K562 (cell line): ENCODE results near the gene PMVK. TPM values are rescaled to one million over a fixed set of nuclear protein-coding genes. Genes with fewer than 3 reads are reported as not detected.

ENCODE experiments used
- CTBP1 ChIP-seq: fragments of 450-650 bp; IDR thresholded peaks from 2 replicates; pipeline ENCODE4 v1.6.1; 2016; ENCODE audit warnings: borderline replicate concordance
- CXXC5 ChIP-seq: fragments of 250-450 bp; sonication (Bioruptor Pico); IDR thresholded peaks from 2 replicates; pipeline ENCODE4 v1.8.0; 2022; ENCODE audit warnings: inconsistent platforms, mild to moderate bottlenecking, moderate library complexity
- ERF ChIP-seq: fragments of 450-650 bp; formaldehyde crosslinking; IDR thresholded peaks from 2 replicates; pipeline ENCODE4 v1.4.0; 2020; ENCODE audit warnings: mild to moderate bottlenecking, mixed read lengths
- FOXA3 ChIP-seq, 2 experiments: fragments of 450-650 bp in 1 of 2; sonication (generic) in 1 of 2; formaldehyde crosslinking; IDR thresholded peaks in 1 of 2; conservative IDR thresholded peaks in 1 of 2; 2 replicates each; pipeline versions ENCODE4 v1.4.0 to v1.8.0; 2020 to 2022; ENCODE audit warnings: mild to moderate bottlenecking in 2 of 2, missing genetic modification reagents in 1 of 2
- MTA3 ChIP-seq: fragments of 450-650 bp; formaldehyde crosslinking; IDR thresholded peaks from 2 replicates; pipeline ENCODE4 v1.6.1; 2017; ENCODE audit warnings: mild to moderate bottlenecking, borderline replicate concordance
- NFATC3 ChIP-seq: fragments of 450-650 bp; IDR thresholded peaks from 2 replicates; pipeline ENCODE4 v1.6.1; 2017; ENCODE audit warnings: mild to moderate bottlenecking
- RBM22 ChIP-seq: fragments of 200-400 bp; formaldehyde crosslinking; IDR thresholded peaks from 2 replicates; pipeline ENCODE4 v1.6.1; 2018; ENCODE audit warnings: low read length, low read depth; ENCODE audit not compliant: poor library complexity, severe bottlenecking
- SUPT5H ChIP-seq: fragments of 450-650 bp; IDR thresholded peaks from 2 replicates; pipeline ENCODE4 v1.6.1; 2016
- YY1 ChIP-seq, 3 experiments: IDR thresholded peaks; 2 replicates each; pipeline ENCODE4 v1.6.1; 2011; ENCODE audit warnings: low read length in 2 of 3, mild to moderate bottlenecking in 2 of 3, moderate library complexity in 2 of 3, borderline replicate concordance in 1 of 3, control low read depth in 1 of 3, low read depth in 1 of 3; ENCODE audit not compliant: insufficient read depth in 3 of 3, insufficient replicate concordance in 2 of 3, control insufficient read depth in 1 of 3, insufficient read length in 1 of 3; ENCODE audit errors: extremely low read depth in 1 of 3
- ZNF212 ChIP-seq: fragments of 450-650 bp; formaldehyde crosslinking; IDR thresholded peaks from 2 replicates; pipeline ENCODE4 v1.4.0; 2020; ENCODE audit warnings: mild to moderate bottlenecking
- polyA plus RNA-seq, 8 experiments: library from polyadenylated mRNA; depleted of rRNA in 4 of 8; stranded (reverse) in 5 of 8; unstranded in 3 of 8; fragments of >200 nt; fragmentation: Nextera tagmentation in 2 of 8; fragmentation: Illumina TruSeq in 1 of 8; extraction: Ambion mirVana in 2 of 8; extraction: Trizol in 1 of 8; gene quantifications; 2 replicates each; pipeline versions ENCODE4 v1.2.1 to v1.2.3, GENCODE V29; 2011 to 2014; ENCODE audit warnings: inconsistent platforms in 1 of 8, missing spikeins in 1 of 8
- total RNA-seq, 7 experiments: library from RNA; depleted of rRNA in 6 of 7; stranded (reverse); fragments of >200 nt in 6 of 7; fragmentation: Illumina TruSeq in 2 of 7; extraction: Trizol in 2 of 7; gene quantifications; 2 replicates each; pipeline versions ENCODE4 v1.2.1 to v1.2.3, GENCODE V29; 2011 to 2021; ENCODE audit warnings: low replicate concordance in 1 of 7
- TF ChIP-seq, protein P1 (sequence below): sonication (generic); formaldehyde crosslinking; IDR thresholded peaks from 2 replicates; pipeline ENCODE4 v1.8.0; 2022; ENCODE audit warnings: mild to moderate bottlenecking, missing genetic modification reagents
- TF ChIP-seq, protein P2 (sequence below), 2 experiments: fragments of 200-800 bp in 1 of 2; sonication (Bioruptor generic) in 1 of 2; sonication (generic) in 1 of 2; formaldehyde crosslinking in 1 of 2; IDR thresholded peaks in 1 of 2; conservative IDR thresholded peaks in 1 of 2; 2 replicates each; pipeline versions ENCODE4 v1.5.0 to v1.6.1; 2016 to 2020; ENCODE audit warnings: missing compliant biosample characterization in 1 of 2, missing genetic modification characterization in 1 of 2, missing genetic modification reagents in 1 of 2
- TF ChIP-seq, protein P3 (sequence below): fragments of 450-650 bp; formaldehyde crosslinking; IDR thresholded peaks from 2 replicates; pipeline ENCODE4 v1.4.0; 2022; ENCODE audit warnings: mild to moderate bottlenecking, moderate library complexity
- TF ChIP-seq, protein P4 (sequence below), 2 experiments: fragments of 450-650 bp; IDR thresholded peaks; 2 replicates each; pipeline ENCODE4 v1.6.1; 2018; ENCODE audit warnings: mild to moderate bottlenecking in 2 of 2, low read depth in 1 of 2; ENCODE audit not compliant: partially characterized antibody in 2 of 2

Gene PMVK
- total and polyA plus RNA-seq, 9 of the 15 experiments (the other 6 are each of a cell fraction or from before 2014, with no cell fraction given) = 1.1 to 15.3 (median 6.3) TPM

DNA sequence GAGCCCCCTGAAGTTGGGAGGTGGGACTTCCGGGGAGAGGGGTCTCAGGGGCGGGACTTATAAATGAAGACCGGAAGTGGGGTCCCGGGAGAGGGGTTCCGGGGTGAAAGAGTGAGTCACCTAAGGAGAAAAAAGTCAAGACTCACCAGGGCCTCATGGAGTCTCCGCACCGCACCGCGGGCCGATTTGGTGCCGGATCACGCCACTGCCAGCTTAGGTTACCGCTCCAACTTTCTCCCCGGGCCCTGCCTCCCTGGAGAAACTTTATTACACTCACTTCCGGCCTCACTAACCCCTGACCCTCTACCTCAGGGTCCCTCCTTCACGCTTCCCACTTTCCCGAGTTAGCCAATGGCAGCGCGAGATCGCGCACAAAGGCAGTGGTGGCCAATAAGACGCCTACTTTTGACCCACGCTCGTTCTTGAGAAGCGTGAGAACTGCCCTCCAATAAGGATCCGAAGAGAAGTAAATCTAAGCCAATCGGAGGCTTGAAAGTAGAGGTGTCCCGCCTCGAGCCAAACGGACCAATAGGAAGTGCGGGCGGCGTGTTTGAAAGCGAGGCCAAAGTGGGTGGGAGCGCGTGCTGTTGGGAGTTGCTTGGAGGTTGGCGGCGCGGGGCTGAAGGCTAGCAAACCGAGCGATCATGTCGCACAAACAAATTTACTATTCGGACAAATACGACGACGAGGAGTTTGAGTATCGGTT, 37.7 kb upstream of the PMVK start, which contains the start of gene CKS1B (continued):
- TF ChIP-seq MTA3 (peak; percentile 73; the same call in 1 of the 2 replicates), YY1 (IDR thresholded peaks at IDR 0.05; ENCODE audit: borderline replicate concordance in 1 of 3, control insufficient read depth in 1 of 3, extremely low read depth in 1 of 3, insufficient read depth in 3 of 3, insufficient read length in 1 of 3, insufficient replicate concordance in 2 of 3, low read depth in 1 of 3, low read length in 2 of 3) (peak in 1 of 3 experiments; percentile 52), RBM22 (no peak), FOXA3 (CRISPR knock-in tag; conservative IDR thresholded peaks at IDR 0.05 in 1 of 2, IDR thresholded peaks at IDR 0.05 in 1 of 2) (no peak), NFATC3 (no peak), CTBP1 (peak; percentile 25; the same call in 1 of the 2 replicates), CXXC5 (peak; percentile 95), ZNF212 (CRISPR knock-in tag) (0 out of 2 replicates have a peak, but pooled peaks have one; percentile 32), ERF (CRISPR knock-in tag) (0 out of 2 replicates have a peak, but pooled peaks have one; percentile 79), SUPT5H (peak; percentile 97)
- TF ChIP-seq, protein P1, sequence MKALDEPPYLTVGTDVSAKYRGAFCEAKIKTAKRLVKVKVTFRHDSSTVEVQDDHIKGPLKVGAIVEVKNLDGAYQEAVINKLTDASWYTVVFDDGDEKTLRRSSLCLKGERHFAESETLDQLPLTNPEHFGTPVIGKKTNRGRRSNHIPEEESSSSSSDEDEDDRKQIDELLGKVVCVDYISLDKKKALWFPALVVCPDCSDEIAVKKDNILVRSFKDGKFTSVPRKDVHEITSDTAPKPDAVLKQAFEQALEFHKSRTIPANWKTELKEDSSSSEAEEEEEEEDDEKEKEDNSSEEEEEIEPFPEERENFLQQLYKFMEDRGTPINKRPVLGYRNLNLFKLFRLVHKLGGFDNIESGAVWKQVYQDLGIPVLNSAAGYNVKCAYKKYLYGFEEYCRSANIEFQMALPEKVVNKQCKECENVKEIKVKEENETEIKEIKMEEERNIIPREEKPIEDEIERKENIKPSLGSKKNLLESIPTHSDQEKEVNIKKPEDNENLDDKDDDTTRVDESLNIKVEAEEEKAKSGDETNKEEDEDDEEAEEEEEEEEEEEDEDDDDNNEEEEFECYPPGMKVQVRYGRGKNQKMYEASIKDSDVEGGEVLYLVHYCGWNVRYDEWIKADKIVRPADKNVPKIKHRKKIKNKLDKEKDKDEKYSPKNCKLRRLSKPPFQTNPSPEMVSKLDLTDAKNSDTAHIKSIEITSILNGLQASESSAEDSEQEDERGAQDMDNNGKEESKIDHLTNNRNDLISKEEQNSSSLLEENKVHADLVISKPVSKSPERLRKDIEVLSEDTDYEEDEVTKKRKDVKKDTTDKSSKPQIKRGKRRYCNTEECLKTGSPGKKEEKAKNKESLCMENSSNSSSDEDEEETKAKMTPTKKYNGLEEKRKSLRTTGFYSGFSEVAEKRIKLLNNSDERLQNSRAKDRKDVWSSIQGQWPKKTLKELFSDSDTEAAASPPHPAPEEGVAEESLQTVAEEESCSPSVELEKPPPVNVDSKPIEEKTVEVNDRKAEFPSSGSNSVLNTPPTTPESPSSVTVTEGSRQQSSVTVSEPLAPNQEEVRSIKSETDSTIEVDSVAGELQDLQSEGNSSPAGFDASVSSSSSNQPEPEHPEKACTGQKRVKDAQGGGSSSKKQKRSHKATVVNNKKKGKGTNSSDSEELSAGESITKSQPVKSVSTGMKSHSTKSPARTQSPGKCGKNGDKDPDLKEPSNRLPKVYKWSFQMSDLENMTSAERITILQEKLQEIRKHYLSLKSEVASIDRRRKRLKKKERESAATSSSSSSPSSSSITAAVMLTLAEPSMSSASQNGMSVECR = peak; percentile 94
- TF ChIP-seq, protein P2, sequence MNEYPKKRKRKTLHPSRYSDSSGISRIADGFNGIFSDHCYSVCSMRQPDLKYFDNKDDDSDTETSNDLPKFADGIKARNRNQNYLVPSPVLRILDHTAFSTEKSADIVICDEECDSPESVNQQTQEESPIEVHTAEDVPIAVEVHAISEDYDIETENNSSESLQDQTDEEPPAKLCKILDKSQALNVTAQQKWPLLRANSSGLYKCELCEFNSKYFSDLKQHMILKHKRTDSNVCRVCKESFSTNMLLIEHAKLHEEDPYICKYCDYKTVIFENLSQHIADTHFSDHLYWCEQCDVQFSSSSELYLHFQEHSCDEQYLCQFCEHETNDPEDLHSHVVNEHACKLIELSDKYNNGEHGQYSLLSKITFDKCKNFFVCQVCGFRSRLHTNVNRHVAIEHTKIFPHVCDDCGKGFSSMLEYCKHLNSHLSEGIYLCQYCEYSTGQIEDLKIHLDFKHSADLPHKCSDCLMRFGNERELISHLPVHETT (CRISPR knock-in tag; conservative IDR thresholded peaks at IDR 0.05 in 1 of 2, IDR thresholded peaks at IDR 0.05 in 1 of 2) = peak in 1 of 2 experiments; percentile 17; a peak in 1 of 4 replicates
- TF ChIP-seq, protein P3, sequence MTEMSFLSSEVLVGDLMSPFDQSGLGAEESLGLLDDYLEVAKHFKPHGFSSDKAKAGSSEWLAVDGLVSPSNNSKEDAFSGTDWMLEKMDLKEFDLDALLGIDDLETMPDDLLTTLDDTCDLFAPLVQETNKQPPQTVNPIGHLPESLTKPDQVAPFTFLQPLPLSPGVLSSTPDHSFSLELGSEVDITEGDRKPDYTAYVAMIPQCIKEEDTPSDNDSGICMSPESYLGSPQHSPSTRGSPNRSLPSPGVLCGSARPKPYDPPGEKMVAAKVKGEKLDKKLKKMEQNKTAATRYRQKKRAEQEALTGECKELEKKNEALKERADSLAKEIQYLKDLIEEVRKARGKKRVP (CRISPR knock-in tag) = peak; percentile 24; the same call in 1 of the 2 replicates
- TF ChIP-seq, protein P4, sequence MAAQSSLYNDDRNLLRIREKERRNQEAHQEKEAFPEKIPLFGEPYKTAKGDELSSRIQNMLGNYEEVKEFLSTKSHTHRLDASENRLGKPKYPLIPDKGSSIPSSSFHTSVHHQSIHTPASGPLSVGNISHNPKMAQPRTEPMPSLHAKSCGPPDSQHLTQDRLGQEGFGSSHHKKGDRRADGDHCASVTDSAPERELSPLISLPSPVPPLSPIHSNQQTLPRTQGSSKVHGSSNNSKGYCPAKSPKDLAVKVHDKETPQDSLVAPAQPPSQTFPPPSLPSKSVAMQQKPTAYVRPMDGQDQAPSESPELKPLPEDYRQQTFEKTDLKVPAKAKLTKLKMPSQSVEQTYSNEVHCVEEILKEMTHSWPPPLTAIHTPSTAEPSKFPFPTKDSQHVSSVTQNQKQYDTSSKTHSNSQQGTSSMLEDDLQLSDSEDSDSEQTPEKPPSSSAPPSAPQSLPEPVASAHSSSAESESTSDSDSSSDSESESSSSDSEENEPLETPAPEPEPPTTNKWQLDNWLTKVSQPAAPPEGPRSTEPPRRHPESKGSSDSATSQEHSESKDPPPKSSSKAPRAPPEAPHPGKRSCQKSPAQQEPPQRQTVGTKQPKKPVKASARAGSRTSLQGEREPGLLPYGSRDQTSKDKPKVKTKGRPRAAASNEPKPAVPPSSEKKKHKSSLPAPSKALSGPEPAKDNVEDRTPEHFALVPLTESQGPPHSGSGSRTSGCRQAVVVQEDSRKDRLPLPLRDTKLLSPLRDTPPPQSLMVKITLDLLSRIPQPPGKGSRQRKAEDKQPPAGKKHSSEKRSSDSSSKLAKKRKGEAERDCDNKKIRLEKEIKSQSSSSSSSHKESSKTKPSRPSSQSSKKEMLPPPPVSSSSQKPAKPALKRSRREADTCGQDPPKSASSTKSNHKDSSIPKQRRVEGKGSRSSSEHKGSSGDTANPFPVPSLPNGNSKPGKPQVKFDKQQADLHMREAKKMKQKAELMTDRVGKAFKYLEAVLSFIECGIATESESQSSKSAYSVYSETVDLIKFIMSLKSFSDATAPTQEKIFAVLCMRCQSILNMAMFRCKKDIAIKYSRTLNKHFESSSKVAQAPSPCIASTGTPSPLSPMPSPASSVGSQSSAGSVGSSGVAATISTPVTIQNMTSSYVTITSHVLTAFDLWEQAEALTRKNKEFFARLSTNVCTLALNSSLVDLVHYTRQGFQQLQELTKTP (IDR thresholded peaks at IDR 0.05; ENCODE audit: low read depth in 1 of 2, partially characterized antibody in 2 of 2) = peak in 1 of 2 experiments; percentile 48
